Measurements from ENCODE around the gene DSCAM. TPM values are rescaled to one million over a fixed set of nuclear protein-coding genes. Genes with fewer than 3 reads are reported as not detected.

The DSCAM gene
- total RNA-seq, 4 donors from 2014 or later = 0.03 TPM; not detected in 3

- DNase-seq = no peak
- no peaks in the 10 kb centered on the region for H3K36me3 ChIP-seq
- no peaks in the 10 kb centered on the region for H3K4me1 ChIP-seq
- H3K4me3 ChIP-seq = no peak overlapping the region
- no peak overlapping the region for H3K27ac ChIP-seq
- no peaks in the 10 kb centered on the region for H3K9me3 ChIP-seq
- no peak for ATAC-seq
- intact Hi-C loops (cut with DNase I; ENCODE audit: low total_unique reads) = no loop called here
- TF ChIP-seq POLR2A (IDR thresholded peaks at IDR 0.05) = no peak
- H3K27me3 ChIP-seq = no peaks in the 10 kb centered on the region
- in situ Hi-C loops (cut with MboI; ENCODE audit: low sequenced_read_pairs in 4 of 4) = no loop called here
Observed at GRCh38 chr21:40191616-40192015, 655.3 kb downstream of the DSCAM start.

- TF ChIP-seq POLR2A (IDR thresholded peaks at IDR 0.05) = no peak
- no peak for TF ChIP-seq CTCF (IDR thresholded peaks at IDR 0.05 in 4 of 5, conservative IDR thresholded peaks at IDR 0.05 in 1 of 5)
Observed at GRCh38 chr21:40191196-40191595, 655.8 kb downstream of the DSCAM start.

GRCh38 chr21:40187946-40188654 lies 658.9 kb downstream of the DSCAM start:
- in situ Hi-C loops (cut with MboI; ENCODE audit: low sequenced_read_pairs in 4 of 4) = no loop called here
- H3K27ac ChIP-seq = no peak overlapping the region

More at GRCh38 chr21:40191196-40191595, 655.8 kb downstream of the DSCAM start:
- DNase-seq = no peak
- no peaks in the 10 kb centered on the region for H3K4me1 ChIP-seq
- no peak overlapping the region for H3K27ac ChIP-seq
- H3K4me3 ChIP-seq = no peak overlapping the region
- H3K36me3 ChIP-seq = no peaks in the 10 kb centered on the region
- in situ Hi-C loops (cut with MboI; ENCODE audit: low sequenced_read_pairs in 4 of 4) = no loop called here
- no peaks in the 10 kb centered on the region for H3K27me3 ChIP-seq
- ATAC-seq = no peak
- intact Hi-C loops (cut with DNase I; ENCODE audit: low total_unique reads) = no loop called here
- H3K9me3 ChIP-seq = no peaks in the 10 kb centered on the region

GRCh38 chr21:40187244-40187643 lies 659.7 kb downstream of the DSCAM start:
- intact Hi-C loops (cut with DNase I; ENCODE audit: low total_unique reads) (no loop called here), in situ Hi-C loops (cut with MboI; ENCODE audit: low sequenced_read_pairs in 4 of 4) (no loop called here)
- no peaks in the 10 kb centered on the region for H3K4me1 ChIP-seq

More at GRCh38 chr21:40187946-40188654, 658.9 kb downstream of the DSCAM start:
- Histone ChIP-seq H3K36me3 (no peaks in the 10 kb centered on the region), H3K27me3 (no peaks in the 10 kb centered on the region), H3K4me3 (no peak overlapping the region), H3K9me3 (no peaks in the 10 kb centered on the region), H3K4me1 (no peaks in the 10 kb centered on the region)
- ATAC-seq (no peak), DNase-seq (no peak)
- no peak for TF ChIP-seq POLR2A (IDR thresholded peaks at IDR 0.05)
- intact Hi-C loops (cut with DNase I; ENCODE audit: low total_unique reads) = no loop called here

GRCh38 chr21:40186045-40186444 lies 660.9 kb downstream of the DSCAM start:
- TF ChIP-seq POLR2A (IDR thresholded peaks at IDR 0.05) (no peak), CTCF (IDR thresholded peaks at IDR 0.05 in 4 of 5, conservative IDR thresholded peaks at IDR 0.05 in 1 of 5) (no peak)
- intact Hi-C loops (cut with DNase I; ENCODE audit: low total_unique reads) = no loop called here
- no peak overlapping the region for H3K4me3 ChIP-seq
- H3K4me1 ChIP-seq = no peaks in the 10 kb centered on the region
- H3K36me3 ChIP-seq = no peaks in the 10 kb centered on the region
- ATAC-seq = no peak
- H3K27me3 ChIP-seq = no peaks in the 10 kb centered on the region
- no peaks in the 10 kb centered on the region for H3K9me3 ChIP-seq
- H3K27ac ChIP-seq = no peak overlapping the region
- no peak for DNase-seq
- in situ Hi-C loops (cut with MboI; ENCODE audit: low sequenced_read_pairs in 4 of 4) = no loop called here

More at GRCh38 chr21:40187244-40187643, 659.7 kb downstream of the DSCAM start:
- no peak for ATAC-seq
- Histone ChIP-seq H3K27ac (no peak overlapping the region), H3K9me3 (no peaks in the 10 kb centered on the region), H3K27me3 (no peaks in the 10 kb centered on the region), H3K36me3 (no peaks in the 10 kb centered on the region), H3K4me3 (no peak overlapping the region)
- TF ChIP-seq POLR2A (IDR thresholded peaks at IDR 0.05) = no peak
- no peak for TF ChIP-seq CTCF (IDR thresholded peaks at IDR 0.05 in 4 of 5, conservative IDR thresholded peaks at IDR 0.05 in 1 of 5)
- DNase-seq = no peak
